NCI-H82 treated with DMSO at 0.1 percent for 48 hours (cell line): ENCODE measurements around the gene YRDC.

Source experiments
- DNase-seq: peaks from one replicate; lab custom pipeline; 2025; ENCODE audit not compliant: unreplicated experiment; lab: John Stamatoyannopoulos, UW

YRDC gene

GRCh38 chr1:37822906-37823815 lies 15.2 kb upstream of the YRDC start:
- DNase-seq = no peak

DNA sequence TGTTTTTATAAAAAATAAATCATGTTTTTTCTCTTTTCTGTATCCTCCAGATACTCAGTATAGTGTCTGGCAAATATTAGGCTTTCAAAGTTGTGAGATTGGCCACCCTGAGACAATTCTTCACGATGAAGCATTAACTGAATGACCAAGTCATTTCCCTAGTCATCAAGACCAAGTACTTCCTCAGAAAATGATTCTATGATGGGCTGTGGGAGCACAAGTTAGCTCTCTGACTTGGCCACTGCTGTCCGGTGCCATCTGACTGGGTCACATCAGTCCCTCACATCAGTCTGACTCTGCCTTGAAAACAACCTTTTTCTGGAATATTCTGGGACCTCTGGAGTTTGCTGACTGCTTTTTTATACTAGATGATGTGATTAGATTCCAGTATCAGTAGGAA lies 13.5 kb upstream of the YRDC start:
- no peak for DNase-seq

- no peak for DNase-seq
These were observed 9.5 kb upstream of the YRDC start for GRCh38 chr1:37817481-37817880.

GRCh38 chr1:37814252-37814651 lies 6.2 kb upstream of the YRDC start:
- no peak for DNase-seq

DNA sequence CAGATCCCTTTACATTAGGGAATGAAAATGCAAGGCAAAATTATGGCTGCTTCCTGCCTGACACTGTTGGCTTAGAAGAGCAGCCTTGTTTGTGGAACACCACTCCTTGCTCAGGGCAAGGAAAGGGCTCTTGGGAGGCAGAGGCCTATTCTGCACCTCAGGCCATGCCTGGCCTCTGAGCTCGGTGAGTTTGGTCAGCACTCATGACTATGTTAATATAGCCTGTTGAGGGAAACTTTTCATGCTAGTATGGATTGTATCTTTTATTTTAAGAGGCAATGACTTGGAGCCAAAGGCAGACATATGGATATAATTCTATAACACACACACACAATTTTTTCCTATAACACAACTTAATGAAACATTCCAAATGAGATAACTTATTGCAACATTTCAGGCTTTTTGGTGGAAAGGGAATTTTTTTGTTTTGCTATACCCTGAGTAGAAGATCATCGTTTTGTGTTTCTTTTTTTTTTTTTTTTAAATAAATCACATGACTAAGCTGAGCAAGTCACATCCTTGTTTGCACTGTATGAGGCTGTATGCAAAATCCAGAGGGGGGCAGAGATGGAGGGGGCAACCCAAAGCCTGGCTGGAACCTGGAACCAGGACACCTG lies 5.6 kb upstream of the YRDC start:
- DNase-seq = no peak

DNA sequence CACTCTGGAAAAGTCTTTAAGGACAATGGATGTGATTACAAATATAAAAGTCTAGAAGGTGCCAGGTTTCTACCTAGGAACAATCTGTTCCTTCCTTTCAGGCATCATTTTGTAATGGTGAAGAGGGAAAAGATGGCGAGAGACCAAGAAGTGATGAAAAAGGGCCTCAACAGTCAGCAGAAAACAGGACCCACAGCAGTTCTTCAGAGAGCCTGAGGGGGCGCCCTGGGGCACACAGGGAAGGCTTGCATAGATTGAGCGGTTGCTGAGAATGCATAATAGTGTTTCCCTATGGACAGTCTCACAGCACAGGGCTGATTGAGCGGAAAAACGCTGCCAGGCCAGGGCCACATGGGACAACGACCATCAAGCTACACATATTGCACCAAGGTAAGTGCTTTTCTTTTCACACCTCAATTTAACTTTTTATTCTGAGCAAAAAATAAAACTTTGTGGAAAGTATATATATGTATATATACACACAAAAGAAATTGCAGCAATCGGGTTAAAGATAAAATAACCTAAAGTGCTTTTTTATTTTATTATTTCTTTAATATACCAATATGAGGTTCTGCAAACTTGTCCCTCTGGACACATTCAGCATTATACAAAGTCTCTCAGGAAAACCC lies 3.1 kb upstream of the YRDC start:
- peak; percentile 42 for DNase-seq

- DNase-seq = no peak
These were observed 1.9 kb upstream of the YRDC start for GRCh38 chr1:37809942-37810341.

DNA sequence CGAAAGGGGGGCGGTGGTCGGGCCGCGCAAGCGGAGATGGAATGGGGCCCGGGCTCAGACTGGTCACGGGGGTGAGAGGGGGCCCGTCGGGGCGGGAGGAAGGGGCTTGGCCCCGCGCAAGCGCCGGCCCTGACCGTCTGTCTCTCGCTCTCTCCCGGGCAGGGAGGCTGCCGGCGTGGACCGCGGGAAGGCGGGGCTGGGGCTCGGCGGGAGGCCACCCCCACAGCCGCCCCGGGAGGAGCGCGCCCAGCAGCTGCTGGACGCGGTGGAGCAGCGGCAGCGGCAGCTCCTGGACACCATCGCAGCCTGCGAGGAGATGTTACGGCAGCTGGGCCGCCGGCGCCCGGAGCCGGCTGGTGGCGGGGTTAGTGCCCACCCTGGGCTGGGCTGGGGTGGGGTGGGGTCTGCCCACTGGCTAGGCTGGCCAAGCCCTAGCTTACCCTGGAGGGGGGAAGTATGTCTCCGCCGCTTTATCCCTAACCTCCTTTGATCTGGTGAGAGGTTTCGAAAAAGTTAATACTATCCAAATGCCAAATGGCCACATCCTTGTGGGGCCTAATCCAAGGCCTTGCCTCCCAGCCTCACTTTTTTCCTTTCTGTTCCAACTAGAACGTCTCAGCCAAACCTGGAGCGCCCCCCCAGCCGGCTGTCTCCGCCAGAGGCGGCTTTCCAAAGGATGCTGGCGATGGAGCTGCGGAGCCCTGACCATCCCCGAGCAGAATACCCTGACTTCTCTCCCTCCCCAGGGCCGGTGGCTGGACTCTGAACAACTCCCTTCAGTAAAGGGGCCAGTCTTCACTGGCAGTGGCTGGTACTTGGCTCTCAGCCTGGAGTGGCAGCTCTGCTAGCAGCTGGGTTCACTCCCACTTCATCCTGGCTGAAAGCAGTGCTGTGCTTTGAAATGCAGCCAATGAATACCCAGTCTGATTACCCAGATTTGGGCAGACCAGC lies 636 bp upstream of the YRDC start:
- no peak for DNase-seq

DNA sequence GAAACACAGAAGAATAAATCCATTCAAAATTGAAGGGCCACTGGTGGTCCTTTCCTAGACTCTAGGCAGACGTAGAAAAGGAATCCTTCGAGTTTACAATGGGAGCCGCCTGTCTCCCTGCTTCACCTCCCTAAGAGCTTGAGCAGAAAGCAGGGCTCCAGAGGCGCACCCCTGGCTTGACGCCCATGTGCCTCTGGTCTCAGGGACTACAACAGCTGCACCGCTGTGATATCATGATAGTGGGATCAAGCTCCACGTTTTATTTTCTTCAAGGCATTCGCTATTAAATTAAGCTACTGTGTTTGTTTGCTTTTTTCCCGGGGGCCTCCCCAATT lies 821 bp downstream of the YRDC start:
- DNase-seq = no peak

DNA sequence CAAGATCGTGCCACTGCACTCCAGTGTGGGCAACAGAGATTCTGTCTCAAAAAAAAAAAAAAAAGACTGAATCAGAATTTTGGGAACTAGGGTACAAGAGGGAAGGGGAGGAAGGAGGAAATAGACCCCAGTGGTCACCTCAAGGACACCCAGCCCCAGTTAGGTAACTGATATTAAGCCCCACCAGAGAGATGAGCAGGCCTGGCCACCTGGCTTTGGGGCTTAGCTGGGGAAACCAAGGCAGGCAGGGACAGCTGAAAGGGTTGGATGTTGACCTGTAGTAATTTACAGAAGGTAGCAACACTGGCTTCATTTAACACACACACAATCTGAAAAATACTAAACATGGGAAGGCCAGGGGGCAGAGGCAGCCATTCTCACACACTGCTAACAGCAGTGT lies 5.6 kb downstream of the YRDC start:
- DNase-seq = no peak

DNA sequence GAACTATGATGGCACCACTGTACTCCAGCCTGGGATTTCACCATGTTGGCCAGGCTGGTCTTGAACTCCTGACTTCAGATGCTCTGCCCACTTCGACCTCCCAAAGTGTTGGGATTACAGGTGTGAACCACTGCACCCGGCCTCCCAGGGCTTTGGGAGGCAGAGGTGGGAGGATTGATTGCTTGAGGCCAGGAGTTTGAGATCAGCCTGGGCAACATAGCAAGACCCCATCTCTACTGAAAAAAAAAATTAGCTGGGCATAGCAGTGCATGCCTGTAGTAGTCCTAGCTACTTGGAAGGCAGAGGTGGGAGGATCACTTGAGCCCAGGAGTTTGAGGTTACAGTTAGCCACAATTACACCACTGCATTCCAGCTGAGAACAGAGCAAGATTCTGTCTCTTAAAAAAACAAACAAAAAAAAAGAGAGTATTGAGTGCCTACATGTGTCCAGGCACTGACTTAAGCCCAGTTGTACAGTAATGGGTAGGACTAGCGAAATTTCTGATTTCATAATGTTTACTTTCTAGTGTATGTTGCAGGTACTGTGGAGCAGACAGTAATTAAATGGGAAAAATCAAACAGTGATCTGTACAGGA lies 10.2 kb downstream of the YRDC start:
- no peak for DNase-seq

DNA sequence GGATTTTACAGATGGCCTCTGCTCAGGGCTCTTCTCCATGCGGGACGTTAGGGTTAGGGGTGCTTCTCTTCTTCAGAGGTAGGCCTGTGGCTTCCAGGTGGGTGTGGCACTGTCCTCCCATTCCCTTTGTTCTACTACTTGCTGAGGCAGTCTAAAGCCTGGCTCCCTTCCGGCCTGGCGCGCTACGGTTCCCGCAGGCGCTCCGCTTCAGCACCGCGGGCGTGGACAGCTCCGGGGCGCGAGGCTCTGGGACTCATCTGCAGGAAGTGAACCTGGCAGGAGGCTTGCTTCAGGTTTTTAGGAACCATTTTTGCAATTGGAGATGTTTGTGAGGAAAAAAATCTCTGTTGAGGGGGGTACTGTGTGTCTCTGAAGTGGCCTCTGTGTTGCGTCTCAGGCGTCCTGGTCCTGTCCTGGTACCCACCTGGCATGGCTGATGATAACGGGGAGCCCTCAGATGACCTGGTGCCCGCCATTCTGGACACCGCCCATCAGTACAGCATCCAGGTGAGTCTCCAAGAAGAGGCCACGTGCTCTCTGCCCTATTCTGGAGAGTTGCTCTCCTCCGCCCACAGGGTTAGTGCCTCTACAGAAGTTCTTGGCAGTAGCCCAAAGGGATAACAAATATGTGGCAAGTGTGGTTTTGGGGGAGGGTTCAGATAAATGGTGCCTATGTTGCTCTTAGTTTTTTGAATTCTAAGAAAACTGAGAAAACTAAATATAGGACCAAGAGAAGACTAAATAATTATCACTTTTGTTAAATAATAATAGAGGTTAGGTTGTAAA lies 12.5 kb downstream of the YRDC start:
- no peak for DNase-seq

DNA sequence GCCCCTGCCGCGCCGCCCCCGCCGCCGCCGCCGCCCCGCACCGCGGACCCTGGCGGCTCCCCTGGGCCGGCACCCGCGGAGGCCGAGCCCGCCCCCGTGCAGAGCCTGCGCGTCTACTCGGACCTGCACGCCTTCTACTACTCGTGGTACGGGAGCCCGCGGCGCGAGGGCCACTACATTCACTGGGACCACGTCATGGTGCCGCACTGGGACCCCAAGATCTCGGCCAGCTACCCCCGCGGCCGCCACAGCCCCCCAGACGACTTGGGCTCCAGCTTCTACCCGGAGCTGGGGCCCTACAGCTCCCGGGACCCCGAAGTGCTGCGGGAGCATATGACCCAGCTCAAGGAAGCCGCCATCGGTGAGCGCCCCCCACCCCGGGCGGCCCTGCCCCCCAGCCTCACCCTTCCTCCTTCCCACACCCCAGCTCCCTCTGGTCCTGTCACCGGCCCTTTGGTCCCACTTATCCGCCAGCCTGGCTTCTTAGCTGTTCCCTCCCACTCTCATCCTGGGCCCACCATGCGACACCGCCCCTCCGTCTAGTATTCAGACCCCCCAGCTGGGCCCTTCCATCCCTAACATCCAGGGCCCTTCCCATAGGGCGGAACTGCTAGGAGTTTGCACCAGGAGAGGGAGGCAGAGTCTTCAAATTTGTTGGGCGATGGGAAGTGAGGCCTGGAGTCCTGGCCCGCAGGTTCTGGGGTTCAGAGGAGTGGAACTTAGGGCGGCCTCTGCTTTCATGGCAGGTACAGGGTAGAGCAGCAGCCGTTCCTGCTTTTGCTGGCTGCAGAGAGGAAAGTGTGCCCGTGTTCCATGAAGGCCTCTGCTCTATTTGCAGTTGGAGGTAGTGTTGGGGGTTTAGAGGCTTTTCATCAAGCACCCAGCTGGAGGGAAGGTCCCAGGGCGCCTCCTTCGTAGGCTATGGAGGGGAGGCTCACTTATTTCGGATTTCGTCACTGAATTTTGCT lies 13.4 kb downstream of the YRDC start:
- no peak for DNase-seq

- DNase-seq = no peak
These were observed 14.1 kb downstream of the YRDC start, which contains the start of gene MANEAL for GRCh38 chr1:37793773-37794371. Gene MANEAL (plus strand): TSS chr1:37793847. CDS start chr1:37794183, 336 bp downstream.

- no peak for DNase-seq
These were observed 14.9 kb downstream of the YRDC start for GRCh38 chr1:37792943-37793686.

DNA sequence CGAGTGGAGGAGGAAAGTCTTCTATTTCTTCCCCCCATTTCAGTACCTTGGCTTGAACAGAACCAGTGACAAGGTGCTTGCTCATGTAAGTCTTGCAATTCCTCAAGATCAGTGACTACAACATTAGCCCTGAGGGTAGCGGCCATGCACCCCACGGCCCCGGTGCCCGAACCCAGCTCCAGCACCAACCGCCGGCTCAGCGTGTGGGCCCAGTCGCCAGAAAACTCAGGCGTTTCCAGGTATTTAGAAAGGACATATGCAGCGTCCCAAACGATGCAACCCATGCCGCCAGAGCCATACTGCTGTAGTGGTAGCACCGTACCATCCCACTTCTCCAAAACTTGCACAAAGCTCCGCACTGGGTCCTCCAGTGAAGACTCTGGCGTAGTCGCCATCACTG lies 25.5 kb downstream of the YRDC start:
- no peak for DNase-seq

DNA sequence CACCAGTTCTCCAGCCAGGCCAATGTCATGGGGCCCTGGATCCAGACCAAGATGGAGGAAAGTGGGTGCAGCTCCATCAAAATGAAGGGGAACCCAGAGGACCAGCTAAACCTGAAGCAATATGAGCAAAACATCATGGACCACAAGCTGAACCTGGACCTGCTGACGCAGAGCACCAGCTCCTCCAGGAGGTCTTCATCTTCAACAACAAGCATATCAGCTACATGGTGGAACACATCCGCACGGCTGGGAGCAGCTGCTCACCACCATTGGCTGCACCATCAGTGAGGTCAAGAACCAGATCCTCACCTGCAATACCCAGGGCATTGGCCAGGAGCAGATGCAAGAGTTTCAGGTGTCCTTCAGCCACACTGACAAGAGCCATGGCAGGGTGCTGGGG lies 29.4 kb downstream of the YRDC start:
- no peak for DNase-seq
